ENCODE data around the gene TP53BP1. TPM values are rescaled to one million over a fixed set of nuclear protein-coding genes. Genes with fewer than 3 reads are reported as not detected.

Gene TP53BP1
- total RNA-seq, 2 donors from 2014 or later: 33.2 to 35.0 TPM

DNA sequence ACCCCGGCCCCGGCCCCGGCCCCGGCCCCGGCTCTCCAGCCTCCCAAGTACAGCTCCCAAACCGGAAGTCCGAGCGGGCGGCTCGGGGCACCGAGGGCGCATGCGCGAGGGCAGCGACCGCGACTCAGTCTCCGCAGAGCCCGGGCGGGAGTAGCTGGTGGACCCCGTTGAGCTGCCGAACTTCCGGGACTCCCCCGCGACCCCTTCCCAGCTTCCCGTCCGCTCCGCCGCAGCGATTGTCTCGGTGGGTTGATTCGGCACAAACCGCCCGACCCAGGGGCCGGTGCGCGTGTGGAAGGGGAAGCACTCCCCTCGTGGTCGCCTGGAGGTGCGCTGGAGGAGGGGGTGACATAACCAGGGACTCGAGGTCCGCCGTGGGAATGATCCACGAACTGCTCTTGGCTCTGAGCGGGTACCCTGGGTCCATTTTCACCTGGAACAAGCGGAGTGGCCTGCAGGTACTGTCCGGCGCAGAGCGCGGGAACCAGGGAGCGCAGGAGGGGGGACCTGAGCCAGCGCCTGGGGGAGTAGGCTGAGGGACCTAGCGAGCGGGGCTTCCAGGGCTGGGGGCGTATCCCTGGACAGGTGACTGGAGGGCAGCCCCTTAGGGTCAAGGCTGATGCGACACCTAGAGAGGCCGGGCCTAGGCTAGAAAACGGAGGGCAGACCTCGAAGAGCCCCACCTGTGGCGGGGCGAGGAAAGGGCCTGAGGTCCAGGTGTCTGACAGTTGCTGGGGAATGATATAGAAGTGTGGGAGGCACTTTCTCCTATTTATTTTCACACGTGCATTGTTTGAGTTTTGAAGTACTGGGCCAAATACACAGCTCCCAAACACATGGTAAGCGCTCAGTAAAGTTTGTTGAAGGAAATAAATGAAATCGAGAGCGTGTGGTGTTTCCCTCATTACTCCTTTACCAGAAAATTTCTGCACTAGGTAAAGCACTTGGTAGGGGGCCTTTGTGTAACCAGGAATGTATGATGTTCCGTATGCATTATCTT, 121.7 kb downstream of the TP53BP1 start, which contains the start of the genes TUBGCP4 and ZSCAN29:
TUBGCP4 (plus strand) TSS at position 127 of the 1,000 bp plus-strand sequence; CDS start at position 381, 254 bp downstream.
ZSCAN29 (minus strand) TSS at position 69 of the 1,000 bp plus-strand sequence. CDS start 1,130 bp downstream, outside the sequence.
- DNase-seq: peak; percentile 85 to 90
- peaks cover 22 to 35% of the 10 kb centered on the region in 2 donors for H3K36me3 Mint-ChIP-seq (ENCODE audit: insufficient read depth in 2 of 2)
- no peaks in the 10 kb centered on the region for H3K27me3 Mint-ChIP-seq (ENCODE audit: low read depth)
- H3K4me3 Mint-ChIP-seq: peak within 1 kb of the TSS; percentile 89 to 99
- H3K4me1 Mint-ChIP-seq (ENCODE audit: low read depth): peaks cover 44% of the 10 kb centered on the region
- peak; percentile 90 to 94 for ATAC-seq (replicated peaks in 1 of 2)
- peaks cover 0 to 10% of the 10 kb centered on the region in 2 donors for H3K9me3 Mint-ChIP-seq
- peak within 1 kb of the TSS; percentile 95 for H3K27ac Mint-ChIP-seq

DNA sequence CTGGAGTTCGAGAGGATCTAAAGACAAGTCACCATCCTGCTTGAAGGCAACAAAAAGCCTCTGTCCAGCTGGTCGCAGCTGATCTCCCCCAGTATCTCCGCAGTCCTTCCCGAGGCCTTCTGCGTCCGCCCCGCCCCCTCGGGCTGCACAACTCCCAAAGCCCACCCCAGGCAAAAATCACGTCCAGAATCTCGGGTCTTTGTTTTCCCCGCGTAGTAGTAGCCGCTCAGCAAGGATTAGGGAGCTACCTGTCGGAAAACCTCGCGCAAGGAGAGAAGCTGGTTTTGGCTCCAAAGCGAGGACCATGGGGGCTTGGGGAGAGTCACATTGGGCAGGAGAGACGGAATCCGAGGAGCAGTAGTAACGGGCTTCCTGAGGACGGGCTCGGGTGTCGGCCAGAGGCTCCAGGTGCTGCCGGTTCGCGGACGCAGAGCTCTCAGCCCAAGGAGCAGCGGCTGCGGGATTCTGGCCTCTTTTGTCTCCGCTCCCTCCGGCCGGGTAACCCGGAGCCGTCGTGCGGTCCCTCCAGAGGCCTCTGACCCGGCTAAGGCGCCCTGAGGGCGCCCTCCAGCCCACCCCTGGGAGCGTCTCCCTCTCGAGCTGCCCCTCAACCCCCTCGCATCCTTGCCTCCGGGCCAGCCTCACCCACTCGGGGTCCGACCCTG, 122.5 kb downstream of the TP53BP1 start:
- Mint-ChIP-seq H3K36me3 (ENCODE audit: insufficient read depth in 2 of 2) (peaks cover 29 to 41% of the 10 kb centered on the region in 2 donors), H3K27me3 (ENCODE audit: low read depth) (no peaks in the 10 kb centered on the region), H3K9me3 (peaks cover 0 to 12% of the 10 kb centered on the region in 2 donors), H3K4me3 (peak overlapping the region; percentile 89 to 99), H3K27ac (peak overlapping the region; percentile 95), H3K4me1 (ENCODE audit: low read depth) (peaks cover 47% of the 10 kb centered on the region)
- peak in 1 of 2 donors; percentile 3 for DNase-seq
- ATAC-seq (replicated peaks in 1 of 2): peak; percentile 46 to 70

DNA sequence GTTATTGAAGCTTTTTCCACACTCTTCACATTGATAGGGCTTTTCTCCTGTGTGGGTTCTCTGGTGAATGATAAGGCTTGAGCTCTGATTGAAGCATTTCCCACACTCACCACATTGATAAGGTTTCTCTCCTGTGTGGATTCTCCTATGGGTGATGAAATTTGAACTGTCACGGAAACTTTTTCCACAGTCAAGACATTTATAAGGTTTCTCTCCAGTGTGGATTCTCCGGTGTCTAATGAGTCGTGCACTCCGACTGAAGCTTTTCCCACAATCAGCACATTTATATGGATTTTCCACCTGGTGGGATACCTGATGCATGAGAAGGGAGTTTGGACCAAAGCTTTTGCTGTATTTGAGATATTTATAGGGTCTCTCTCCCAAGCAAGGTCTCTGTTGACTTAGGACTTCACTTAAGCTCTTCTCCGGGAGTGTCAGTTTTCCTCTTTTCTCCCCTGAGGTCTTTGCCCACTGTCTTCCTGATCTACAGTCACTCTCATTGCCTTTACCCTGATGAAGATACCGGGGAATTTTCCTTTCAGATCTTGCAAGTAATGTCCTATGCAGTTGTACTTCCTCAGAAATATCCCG, 131.5 kb downstream of the TP53BP1 start:
- Mint-ChIP-seq H3K4me1 (ENCODE audit: low read depth) (peaks cover 4% of the 10 kb centered on the region), H3K27me3 (ENCODE audit: low read depth) (no peaks in the 10 kb centered on the region), H3K27ac (no peak overlapping the region), H3K4me3 (no peak overlapping the region), H3K9me3 (peaks cover 15 to 27% of the 10 kb centered on the region in 2 donors), H3K36me3 (ENCODE audit: insufficient read depth in 2 of 2) (peaks cover 53 to 74% of the 10 kb centered on the region in 2 donors)
- DNase-seq: no peak
- no peak for ATAC-seq (replicated peaks in 1 of 2)

GRCh38 chr15:43360821-43361220, 132.1 kb downstream of the TP53BP1 start:
- Mint-ChIP-seq H3K9me3 (peaks cover 15 to 24% of the 10 kb centered on the region in 2 donors), H3K27ac (no peak overlapping the region), H3K36me3 (ENCODE audit: insufficient read depth in 2 of 2) (peaks cover 47 to 68% of the 10 kb centered on the region in 2 donors), H3K4me3 (no peak overlapping the region), H3K4me1 (ENCODE audit: low read depth) (no peaks in the 10 kb centered on the region), H3K27me3 (ENCODE audit: low read depth) (no peaks in the 10 kb centered on the region)
- no peak for DNase-seq
- no peak for ATAC-seq (replicated peaks in 1 of 2)

Other genes starting within 250 kb of the TP53BP1 start
- gene TGM5, start 226.2 kb downstream of the TP53BP1 start, total RNA-seq: not detected
- gene TGM7, start 190.9 kb downstream of the TP53BP1 start, total RNA-seq: not detected
- gene LCMT2, start 162.6 kb downstream of the TP53BP1 start, total RNA-seq: 1 to 10 TPM; 5.6 to 7.8 TPM
- gene ZSCAN29, start 122.1 kb downstream of the TP53BP1 start, total RNA-seq: 10 to 100 TPM; 42.0 to 44.8 TPM
- gene TUBGCP4, start 122.1 kb downstream of the TP53BP1 start, total RNA-seq: 10 to 100 TPM; 28.0 to 28.7 TPM
- 1 to 10 TPM in 1 of 2 donors, under 1 TPM in 1; 0.82 to 1.8 TPM for gene MAP1A, start 24.5 kb upstream of the TP53BP1 start, total RNA-seq
- 10 to 100 TPM; 38.5 to 50.0 TPM for gene PPIP5K1, start 97.1 kb upstream of the TP53BP1 start, total RNA-seq
- not detected for gene CKMT1B, start 100.9 kb upstream of the TP53BP1 start, total RNA-seq
- 1 to 10 TPM; 1.1 to 3.3 TPM for gene STRC, start 125.6 kb upstream of the TP53BP1 start, total RNA-seq
- gene CATSPER2, start 155.7 kb upstream of the TP53BP1 start, total RNA-seq: 1 to 10 TPM; 4.5 to 6.9 TPM
- 1 to 10 TPM in 1 of 2 donors, not detected in 1; 1.0 TPM for gene CKMT1A, start 200.7 kb upstream of the TP53BP1 start, total RNA-seq

All from activated T-cell treated with anti-CD3 and anti-CD28 coated beads, Interleukin-2, amount 50 U/mL, for 72 hours (primary cell).